GM21825 (cell line): Measurements from ENCODE around the gene CEMP1.
"Not testable (repeated sequence)": the region's sequence is repeated elsewhere in the genome, so short reads cannot be mapped to it uniquely, and the experiment has no call there.

ENCODE experiments used
- ATAC-seq: cut with Tn5 transposase; IDR thresholded peaks from one replicate; pipeline ENCODE4 v1.9.1; 2021; ENCODE audit warnings: mild to moderate bottlenecking, moderate library complexity; ENCODE audit not compliant: unreplicated experiment

The CEMP1 gene

DNA sequence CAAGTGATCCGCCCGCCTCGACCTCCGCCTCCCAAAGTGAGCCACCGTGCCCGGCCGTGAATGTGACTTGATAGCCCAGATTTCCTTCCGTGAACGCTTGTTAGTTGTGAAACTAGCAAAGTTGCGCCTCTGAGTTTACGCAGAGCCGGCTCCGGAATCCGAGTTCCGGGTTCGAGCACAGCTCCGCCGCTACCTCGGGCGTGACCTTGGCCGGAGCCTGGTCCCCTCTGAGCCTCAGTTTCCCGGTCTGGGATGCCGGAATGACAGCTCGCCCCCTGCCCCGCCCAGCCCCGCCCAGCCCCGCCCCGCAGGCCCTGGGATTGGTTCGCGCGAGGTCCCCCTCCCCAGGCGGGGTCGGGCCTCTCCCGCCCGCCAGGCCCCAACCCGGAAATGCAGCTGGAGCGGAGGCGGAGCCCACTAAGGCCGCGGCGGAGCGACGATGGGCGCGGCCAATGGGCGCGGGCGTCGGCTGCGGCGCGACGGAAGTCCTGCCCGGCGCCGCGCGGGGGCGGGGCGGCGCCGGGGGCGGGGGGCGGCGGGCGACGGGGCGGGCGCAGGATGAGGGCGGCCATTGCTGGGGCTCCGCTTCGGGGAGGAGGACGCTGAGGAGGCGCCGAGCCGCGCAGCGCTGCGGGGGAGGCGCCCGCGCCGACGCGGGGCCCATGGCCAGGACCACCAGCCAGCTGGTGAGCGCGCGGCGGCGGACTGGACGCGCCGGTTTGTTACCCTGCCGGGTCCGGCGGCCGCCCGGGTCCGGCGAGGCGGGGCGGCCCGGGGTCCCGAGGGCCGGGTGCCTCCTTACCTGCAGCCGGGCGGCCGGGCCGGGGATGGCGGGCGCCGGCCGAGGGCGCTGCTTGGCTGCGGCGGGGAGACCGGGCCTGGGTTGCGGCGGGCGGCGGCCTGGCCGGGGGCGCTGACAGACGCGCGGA is 6.5 kb upstream of the CEMP1 start, which contains the start of gene PDPK1:
PDPK1 (plus strand) TSS at position 571 of the 929 bp plus-strand sequence; CDS start at position 663, 92 bp downstream.
- ATAC-seq, result peak; percentile 85

DNA sequence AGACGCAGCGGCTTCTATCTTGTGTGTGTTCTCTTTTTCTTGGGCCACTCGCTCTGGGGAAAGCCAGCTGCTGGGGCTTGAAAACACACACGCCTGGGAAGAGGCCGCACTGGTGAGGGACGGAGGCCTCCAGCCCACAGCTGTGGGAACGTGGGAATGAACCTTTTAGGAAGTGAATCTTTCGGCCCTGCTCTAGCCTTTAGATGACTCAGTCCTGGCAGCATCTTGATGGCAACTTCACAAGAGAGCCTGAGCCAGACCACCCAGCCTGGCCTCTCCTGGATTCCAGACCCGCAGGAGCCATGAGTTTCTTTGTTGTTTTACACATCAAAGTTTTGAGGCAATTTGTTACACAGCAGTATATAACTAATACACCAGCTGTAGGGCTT is 4.4 kb upstream of the CEMP1 start:
- no peak for ATAC-seq

DNA sequence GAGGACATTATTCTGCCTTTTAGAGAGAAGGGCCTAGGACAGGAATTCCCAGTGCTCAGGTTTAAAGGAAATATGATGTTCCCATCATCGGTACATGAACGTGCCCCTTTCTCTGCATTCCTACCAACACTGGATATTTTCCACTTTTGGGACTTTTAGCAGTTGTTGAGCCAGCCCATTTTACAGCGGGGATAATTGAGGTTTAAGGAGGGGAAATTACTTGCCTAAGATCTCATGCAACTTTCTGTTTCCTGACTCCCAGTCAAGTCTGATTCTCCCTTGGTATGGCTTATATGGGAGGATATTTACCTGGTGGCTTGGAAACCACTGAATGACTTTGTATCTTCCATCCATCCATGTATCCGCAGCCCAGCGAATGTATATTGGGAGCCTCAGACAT is 3.1 kb upstream of the CEMP1 start:
- ATAC-seq, result not testable (repeated sequence)

GRCh38 chr16:2533912-2534311 is 2.7 kb upstream of the CEMP1 start:
- ATAC-seq, result no peak

DNA sequence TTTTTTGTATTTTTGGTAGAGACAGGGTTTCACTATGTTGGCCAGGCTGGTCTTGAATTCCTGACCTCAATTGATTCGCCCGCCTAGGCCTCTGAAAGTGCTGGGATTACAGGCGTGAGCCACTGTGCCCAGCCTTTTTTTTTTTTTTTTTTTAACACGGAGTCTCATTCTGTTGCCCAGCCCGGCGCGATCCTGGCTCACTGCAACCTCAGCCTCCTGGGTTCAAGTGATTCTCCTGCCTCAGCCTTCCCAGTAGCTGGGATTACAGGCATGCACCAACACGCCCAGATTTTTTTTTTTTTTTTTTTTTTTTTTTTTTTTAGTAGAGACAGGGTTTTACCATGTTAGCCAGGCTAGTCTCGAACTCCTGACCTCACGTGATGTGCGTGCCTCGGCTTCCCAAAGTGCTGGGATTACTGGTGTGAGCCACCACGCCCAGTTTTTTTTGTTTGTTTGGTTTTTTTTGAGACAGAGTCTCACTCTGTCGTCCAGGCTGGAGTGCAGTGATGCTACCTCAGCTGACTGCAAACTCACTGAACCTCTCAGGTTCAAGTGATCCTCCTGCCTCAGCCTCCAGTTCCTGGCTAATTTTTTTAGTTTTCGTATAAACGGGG is 2.0 kb upstream of the CEMP1 start:
- ATAC-seq, result not testable (repeated sequence)

GRCh38 chr16:2532494-2533141 is 1.4 kb upstream of the CEMP1 start:
- no peak for ATAC-seq

DNA sequence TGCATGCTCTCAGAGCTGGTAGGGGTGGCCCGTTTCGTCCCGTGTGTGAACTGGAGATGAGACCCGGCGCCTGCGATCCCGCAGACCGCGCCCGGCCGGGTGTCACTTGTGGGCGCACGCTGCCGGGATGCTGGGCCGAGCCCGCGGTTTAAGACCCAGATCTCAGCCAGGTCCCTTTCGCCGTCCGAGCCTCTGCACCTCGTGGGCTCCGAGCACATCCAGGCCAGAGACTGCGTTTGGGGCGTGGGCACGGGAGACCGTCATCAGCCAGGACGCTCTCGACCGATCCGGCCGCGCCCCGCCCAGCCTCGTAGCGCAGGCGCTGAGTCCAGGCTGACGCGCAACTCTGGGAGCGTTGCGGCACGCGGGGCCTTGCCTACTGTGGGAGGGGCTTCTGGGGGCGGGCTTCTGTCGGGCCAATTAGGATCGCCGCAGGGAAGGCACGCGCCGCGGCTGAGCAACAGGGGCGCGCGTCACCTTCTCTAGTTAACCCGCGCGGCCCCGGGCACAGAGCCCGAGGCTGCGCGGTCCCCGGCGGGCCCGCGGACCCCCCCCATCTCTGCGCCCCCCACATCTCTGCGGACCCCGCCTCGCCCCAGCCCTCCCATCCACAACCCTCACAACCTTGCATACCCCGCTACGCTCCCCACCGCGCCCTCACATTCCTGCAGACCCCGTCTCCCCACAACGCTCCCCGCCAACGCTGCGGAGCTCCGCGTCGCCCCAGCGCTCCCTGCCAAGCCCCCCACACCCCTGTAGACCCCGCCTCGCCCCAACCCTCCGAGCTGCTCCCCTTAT is 687 bp upstream of the CEMP1 start:
- ATAC-seq, result peak; percentile 74

- no peak for ATAC-seq
These were observed 434 bp downstream of the CEMP1 start for GRCh38 chr16:2530629-2531318.

- no peak for ATAC-seq
These were observed 1.1 kb downstream of the CEMP1 start for GRCh38 chr16:2529961-2530628.

- ATAC-seq, result no peak
These were observed 1.9 kb downstream of the CEMP1 start for GRCh38 chr16:2529061-2529931.

- ATAC-seq, result no peak
These were observed 2.8 kb downstream of the CEMP1 start for GRCh38 chr16:2528161-2529060.

GRCh38 chr16:2527784-2528100 is 3.5 kb downstream of the CEMP1 start:
- ATAC-seq, result no peak

DNA sequence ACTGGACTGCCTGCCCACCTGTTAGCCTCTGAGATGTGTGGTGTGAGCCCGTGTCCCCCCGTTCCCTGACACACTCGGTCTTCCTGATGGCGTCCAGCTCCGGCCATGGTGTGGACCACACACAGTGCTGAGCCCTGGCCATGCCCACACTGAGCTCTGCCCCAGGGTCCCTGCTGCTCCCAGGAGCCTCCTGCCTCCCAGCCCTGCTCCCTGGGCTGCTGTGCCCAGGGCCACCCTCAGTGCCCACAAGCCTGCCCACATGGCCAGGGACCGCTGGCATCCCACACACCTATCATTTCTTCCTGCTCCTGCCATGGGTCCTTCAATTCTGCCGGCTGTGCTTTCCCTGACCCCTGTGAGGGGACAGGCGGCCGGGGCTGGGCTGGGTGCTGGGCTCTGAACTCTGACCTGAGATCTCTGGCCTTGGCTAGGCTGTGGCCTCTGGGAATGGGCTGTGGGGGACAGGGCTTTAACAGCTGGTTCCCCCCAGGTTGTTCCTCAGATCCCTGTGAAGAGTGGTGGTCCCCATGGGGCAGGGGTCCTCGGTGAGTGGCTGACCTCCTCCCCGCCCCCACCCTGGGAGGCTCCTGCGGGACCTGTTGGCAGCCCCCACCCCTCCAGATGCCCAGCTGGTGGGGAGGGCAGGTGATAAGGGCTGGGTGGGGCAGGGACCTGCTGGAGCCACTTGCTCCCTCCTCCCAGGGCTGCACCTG is 4.0 kb downstream of the CEMP1 start:
- no peak for ATAC-seq

DNA sequence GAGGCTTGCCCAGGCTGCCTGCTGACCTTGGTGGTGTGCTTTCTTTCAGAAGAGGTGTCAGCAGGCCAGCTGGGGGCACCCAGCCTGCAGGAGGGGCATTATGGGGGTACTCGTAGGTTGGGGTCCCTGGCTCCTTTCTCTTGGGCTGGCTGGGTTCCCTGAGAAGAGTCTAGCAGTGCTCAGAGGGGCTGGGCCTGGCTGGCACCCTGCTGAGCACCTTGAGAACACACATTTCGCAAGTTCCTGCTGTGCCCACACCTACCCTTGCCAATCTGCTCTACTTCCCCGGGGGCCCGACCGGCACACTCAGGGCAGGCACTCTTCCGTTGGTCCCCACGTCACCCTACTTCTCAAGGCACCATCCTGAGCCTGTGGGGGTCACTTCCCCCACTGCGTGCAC is 5.1 kb downstream of the CEMP1 start:
- ATAC-seq, result no peak

DNA sequence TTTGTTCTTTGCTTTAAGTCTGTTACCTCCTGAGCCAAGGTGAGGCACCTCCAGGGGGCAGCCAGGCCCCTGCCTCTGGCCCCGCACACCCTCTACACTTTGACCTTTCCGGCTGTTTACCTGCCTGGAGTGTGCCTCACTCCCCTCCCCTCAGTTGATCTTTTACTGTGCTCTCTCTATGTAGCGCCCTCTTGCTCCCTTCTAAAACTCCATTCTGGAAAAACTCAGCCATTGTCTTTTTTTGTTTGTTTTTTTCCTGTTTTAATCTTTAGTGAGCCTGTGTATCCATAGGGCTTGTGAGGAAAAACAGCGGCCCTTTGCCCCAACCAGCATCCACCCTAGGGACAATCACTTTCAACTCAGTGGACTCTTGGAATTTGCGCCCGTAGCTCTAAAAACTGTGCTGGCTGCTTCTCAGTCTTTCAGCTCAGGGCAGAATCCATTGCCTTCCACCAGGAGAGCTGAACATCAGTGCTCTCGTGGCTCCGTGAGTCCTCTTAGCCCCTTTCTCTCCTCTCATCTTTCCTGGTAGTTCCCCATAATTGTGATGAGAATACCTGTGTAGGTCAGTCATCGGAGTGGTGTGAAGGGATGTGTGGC is 6.8 kb downstream of the CEMP1 start:
- no peak for ATAC-seq

GRCh38 chr16:2523801-2524231 is 7.4 kb downstream of the CEMP1 start:
- ATAC-seq, result no peak
